ENCODE results near the gene PLCB3.

The PLCB3 gene

GRCh38 chr11:64222651-64223000 lies 28.7 kb upstream of the PLCB3 start:
- no peak for DNase-seq

- no peak for DNase-seq
These were observed 28.2 kb upstream of the PLCB3 start for GRCh38 chr11:64223001-64223651.

- DNase-seq = no peak
These were observed 27.0 kb upstream of the PLCB3 start for GRCh38 chr11:64224151-64224890.

DNA sequence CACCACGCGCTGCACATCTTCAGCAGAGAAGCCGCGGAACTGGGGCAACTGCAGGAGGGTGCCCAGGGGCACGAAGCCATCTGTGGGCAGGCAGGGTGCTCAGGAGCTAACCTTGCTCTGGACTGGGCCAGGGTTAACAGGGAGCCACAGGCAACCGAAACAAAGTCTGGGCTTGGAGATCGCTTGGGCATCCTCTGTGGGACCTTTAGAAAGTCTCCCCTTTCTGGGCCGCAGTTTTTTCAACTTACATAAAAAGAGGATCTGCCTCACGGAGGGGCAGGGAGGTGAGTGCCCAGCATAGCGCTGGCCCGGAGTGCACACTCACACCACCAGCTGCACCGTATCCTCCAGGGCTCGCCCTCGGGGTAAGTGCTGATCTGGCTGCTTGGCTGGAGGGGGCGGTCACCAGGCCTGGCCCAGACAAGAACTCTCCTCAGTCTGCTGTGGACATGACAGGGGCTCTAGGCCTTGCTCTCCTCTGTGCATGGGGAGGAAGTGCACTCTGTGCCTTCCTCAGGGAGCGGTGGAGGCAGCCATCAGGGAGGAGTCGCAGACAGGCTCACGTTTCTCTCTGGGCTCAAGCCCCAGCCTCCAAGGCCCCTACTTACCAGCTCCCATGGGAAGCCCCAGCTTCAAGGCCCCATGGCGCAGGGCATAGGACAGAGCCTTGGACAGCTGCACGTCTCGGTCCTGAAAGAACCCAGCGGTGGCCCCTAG lies 26.3 kb upstream of the PLCB3 start:
- DNase-seq = no peak

- DNase-seq = peak; percentile 87
These were observed 25.5 kb upstream of the PLCB3 start, which contains the start of the genes NUDT22 and TRPT1 for GRCh38 chr11:64225608-64226506. NUDT22 (plus strand) TSS chr11:64226274; CDS start chr11:64226653, 379 bp downstream. TRPT1 (minus strand) TSS chr11:64226186; CDS start chr11:64225860, 326 bp downstream.

DNA sequence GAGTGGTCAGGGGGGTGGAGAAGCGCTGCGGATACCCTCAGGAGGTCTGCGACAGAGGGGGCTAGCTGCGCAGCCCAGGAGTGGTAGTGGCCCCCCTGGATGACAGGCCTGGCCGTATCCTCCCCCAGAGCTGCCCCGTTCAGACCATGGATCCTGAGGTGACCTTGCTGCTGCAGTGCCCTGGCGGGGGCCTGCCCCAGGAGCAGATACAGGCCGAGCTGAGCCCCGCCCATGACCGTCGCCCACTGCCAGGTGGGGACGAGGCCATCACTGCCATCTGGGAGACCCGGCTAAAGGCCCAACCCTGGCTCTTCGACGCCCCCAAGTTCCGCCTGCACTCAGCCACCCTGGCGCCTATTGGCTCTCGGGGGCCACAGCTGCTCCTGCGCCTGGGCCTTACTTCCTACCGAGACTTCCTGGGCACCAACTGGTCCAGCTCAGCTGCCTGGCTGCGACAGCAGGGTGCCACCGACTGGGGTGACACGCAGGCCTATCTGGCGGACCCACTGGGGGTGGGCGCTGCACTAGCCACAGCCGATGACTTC lies 24.8 kb upstream of the PLCB3 start:
- peak; percentile 52 for DNase-seq

- no peak for DNase-seq
These were observed 23.8 kb upstream of the PLCB3 start for GRCh38 chr11:64227405-64227956.

GRCh38 chr11:64229090-64229743 lies 22.1 kb upstream of the PLCB3 start:
- no peak for DNase-seq

GRCh38 chr11:64229744-64230170 lies 21.6 kb upstream of the PLCB3 start:
- no peak for DNase-seq

- DNase-seq = peak; percentile 87
These were observed 21.0 kb upstream of the PLCB3 start, which contains the start of gene DNAJC4 for GRCh38 chr11:64230171-64230984. DNAJC4 (plus strand) TSS chr11:64230548; CDS start chr11:64230855, 307 bp downstream.

GRCh38 chr11:64230985-64231365 lies 20.4 kb upstream of the PLCB3 start:
- DNase-seq = no peak

DNA sequence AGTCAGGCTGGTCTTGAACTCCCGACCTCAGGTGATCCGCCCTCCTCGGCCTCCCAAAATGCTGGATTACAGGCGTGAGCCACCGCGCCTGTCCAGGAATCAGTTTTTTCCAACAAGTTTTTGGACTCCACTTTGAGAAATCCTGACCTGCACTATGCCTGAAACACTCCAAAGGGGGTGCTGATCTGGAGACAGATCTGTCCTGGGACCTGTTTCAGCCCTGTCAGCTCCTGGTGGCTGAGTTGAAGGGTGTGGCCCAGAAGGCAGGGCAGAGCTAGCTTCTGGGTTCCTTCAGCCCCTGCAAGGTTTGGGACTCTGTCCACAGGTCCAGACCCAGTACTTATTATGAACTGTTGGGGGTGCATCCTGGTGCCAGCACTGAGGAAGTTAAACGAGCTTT lies 19.8 kb upstream of the PLCB3 start:
- no peak for DNase-seq

- DNase-seq = no peak
These were observed 19.0 kb upstream of the PLCB3 start for GRCh38 chr11:64232182-64232966.

DNA sequence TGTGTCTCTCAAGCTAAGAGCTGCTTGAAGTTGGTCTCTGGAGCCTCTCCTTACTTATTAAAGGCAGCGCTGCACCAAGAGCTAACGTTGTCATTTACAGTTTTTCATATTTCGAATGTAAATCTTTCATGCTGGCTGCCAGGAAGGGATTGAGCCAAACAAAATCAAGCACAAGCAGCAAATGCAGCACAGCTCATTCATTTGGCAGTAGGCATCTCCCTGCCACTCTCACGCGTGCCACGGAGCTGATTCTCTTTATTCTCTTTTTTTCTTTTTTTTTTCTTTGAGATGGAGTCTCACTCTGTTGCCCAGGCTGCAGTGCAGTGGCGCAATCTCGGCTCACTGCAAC lies 18.4 kb upstream of the PLCB3 start:
- DNase-seq = no peak

- DNase-seq = peak; percentile 65
These were observed 17.3 kb upstream of the PLCB3 start, which contains the start of gene VEGFB for GRCh38 chr11:64233913-64234586. VEGFB (plus strand) TSS chr11:64234584; CDS start chr11:64234834, 250 bp downstream.

DNA sequence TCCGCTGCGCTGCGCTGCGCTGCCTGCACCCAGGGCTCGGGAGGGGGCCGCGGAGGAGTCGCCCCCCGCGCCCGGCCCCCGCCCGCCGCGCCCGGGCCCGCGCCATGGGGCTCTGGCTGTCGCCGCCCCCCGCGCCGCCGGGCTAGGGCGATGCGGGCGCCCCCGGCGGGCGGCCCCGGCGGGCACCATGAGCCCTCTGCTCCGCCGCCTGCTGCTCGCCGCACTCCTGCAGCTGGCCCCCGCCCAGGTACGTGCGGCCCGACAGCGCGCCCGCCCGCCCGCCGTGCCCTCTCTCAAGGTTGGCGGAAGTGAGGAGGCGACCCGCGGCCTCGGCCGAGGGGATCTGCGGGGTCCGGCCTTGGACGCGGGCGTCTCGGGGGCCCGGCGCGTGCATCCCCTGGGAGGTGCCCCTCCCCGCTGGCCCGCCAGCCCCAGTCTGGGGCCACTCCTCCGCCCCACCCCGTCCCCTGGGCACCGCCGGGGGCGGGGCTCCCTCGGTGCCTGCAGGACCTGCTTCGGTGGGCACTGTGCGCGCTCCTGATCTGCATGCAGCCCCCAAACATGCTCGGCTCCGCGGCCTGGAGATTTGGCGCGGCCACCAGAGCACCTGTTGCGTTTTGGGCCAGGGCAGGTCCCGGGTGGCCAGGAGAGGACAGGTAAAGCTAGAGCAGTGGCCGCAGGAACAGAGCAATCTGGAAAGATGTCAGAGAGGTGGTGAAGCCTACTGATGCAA lies 16.5 kb upstream of the PLCB3 start:
- DNase-seq = peak; percentile 35

DNA sequence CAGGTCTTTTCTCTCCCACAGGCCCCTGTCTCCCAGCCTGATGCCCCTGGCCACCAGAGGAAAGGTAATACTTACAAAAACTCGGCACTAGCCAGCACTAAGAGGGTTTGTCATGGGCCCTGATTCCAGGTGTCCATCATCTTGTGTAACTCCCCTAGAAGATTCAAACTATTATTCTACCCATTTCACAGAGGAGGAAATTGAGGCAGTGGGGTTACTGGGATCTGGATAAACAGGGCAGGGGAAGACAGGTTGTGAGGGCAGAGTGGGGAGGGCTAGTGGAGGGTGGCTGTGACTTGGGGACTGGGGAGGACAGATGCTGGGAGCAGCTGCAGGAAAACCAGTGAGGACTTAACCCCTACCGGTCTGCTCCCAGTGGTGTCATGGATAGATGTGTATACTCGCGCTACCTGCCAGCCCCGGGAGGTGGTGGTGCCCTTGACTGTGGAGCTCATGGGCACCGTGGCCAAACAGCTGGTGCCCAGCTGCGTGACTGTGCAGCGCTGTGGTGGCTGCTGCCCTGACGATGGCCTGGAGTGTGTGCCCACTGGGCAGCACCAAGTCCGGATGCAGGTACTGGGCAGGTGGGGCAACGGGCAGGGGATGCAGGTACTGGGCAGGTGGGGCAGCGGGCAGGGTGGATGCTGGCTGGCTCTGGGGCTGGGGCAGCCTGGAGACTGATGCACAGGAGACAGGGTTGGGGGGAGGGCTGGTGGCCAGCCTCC lies 15.7 kb upstream of the PLCB3 start:
- no peak for DNase-seq

All from effector CD4-positive, alpha-beta T cell (primary cell).